ENCODE measurements around the gene PCDHGA2.

DNA sequence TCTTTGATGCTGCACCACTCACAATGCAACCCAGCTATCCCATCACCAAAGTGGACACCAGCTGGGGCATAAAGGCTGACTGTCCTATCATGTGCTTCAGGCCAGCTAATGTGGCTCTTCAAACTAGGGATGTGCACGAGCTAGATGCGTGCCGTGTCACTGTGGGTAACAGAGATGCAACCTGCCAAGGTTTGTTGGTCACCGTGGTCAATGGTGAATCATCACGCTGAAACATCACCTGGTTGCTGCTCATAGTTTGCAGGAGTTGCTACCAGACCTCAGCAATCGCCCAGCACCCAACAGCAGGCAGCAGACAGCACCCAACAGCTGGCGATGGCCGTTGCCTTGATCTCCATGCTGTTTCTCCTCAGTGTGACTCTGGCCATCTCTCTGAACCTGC is 10.3 kb upstream of the PCDHGA2 start:
- TF ChIP-seq, protein P1, sequence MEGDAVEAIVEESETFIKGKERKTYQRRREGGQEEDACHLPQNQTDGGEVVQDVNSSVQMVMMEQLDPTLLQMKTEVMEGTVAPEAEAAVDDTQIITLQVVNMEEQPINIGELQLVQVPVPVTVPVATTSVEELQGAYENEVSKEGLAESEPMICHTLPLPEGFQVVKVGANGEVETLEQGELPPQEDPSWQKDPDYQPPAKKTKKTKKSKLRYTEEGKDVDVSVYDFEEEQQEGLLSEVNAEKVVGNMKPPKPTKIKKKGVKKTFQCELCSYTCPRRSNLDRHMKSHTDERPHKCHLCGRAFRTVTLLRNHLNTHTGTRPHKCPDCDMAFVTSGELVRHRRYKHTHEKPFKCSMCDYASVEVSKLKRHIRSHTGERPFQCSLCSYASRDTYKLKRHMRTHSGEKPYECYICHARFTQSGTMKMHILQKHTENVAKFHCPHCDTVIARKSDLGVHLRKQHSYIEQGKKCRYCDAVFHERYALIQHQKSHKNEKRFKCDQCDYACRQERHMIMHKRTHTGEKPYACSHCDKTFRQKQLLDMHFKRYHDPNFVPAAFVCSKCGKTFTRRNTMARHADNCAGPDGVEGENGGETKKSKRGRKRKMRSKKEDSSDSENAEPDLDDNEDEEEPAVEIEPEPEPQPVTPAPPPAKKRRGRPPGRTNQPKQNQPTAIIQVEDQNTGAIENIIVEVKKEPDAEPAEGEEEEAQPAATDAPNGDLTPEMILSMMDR (IDR thresholded peaks at IDR 0.05; ENCODE audit: borderline replicate concordance, extremely low read depth, low read length, poor library complexity, severe bottlenecking) = no peak
- no peak for TF ChIP-seq EZH2 (IDR thresholded peaks at IDR 0.05; ENCODE audit: borderline replicate concordance, low read depth, low read length, severe bottlenecking)
